HG02571 (cell line): ENCODE results near the gene SUN3.
"Not testable (repeated sequence)": the region's sequence is repeated elsewhere in the genome, so short reads cannot be mapped to it uniquely, and the experiment has no call there.

Experiments used
- ATAC-seq: cut with Tn5 transposase; IDR thresholded peaks from one replicate; pipeline ENCODE4 v1.9.1; 2021; ENCODE audit warnings: mild to moderate bottlenecking, moderate library complexity; ENCODE audit not compliant: unreplicated experiment

SUN3 gene

DNA sequence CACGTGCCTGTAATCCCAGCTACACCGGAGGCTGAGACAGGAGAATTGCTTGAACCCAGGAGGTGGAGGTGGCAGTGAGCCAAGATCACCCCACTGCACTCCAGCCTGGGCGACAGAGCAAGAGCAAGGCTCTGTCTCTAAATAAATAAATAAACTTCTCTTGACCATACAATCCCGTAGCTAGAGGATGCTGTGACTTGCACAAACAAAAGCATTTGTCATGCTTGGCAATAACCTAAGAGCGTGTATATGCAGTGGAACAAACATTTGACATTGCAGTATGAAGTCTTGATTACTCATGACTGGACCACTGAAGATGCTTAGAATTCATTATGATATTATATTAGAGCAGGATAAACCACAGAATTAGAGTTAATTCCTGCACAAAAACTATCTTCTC, 5.0 kb upstream of the SUN3 start:
- no peak for ATAC-seq

DNA sequence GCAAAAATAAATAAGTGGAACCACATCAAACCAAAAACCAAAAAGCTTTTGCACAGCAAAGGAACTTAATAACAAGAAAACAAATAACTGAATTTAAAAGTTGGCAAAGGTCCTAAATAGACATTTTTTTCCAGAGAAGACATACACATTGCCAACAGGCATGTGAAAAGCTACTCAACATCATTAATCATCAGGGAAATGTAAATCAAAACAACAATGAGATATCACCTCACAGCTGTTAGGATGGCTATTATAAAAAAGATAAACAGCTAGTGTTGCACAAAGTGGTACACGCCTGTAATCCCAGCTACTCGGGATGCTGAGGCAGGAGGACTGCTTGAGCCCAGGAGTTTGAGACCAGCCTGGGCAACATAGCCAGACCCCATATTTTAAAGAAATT, 2.2 kb upstream of the SUN3 start:
- ATAC-seq: no peak

DNA sequence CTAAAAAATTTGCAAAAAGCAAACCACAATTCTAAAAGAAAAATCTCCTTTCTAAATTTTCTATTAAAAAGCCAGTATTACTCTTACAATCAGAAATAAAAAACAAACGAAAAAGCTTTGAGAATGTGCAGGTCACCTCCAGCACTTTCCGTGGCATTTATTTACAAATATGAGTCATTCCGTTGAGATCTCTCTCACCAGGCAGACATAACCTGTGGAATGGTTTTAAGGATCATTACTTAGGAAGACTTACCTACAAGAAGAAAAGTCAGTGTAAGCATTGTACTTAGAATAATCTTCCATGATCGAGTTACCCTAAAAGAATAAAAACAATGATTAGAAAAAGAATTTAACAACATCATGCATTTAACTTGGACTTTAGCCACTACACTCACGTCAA, 3.3 kb downstream of the SUN3 start:
- ATAC-seq: no peak

DNA sequence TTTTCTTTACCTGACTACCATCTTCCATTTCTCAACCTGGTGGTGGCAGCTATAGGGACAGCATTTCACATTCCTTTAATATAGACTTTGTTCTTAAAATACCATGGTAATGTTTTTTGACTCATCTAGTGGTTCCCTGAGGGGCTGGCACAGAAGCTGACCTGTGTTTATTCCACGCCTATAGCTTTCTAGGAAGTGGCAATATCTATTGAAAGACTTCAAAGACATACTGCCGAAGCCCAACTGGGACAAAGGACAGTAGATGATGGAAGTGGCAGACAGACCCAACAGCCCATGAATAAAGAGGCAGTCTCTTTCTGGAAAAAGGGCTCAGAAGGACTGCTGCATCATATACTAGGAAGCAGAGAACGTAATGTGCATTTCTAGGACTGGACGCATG, 11.2 kb downstream of the SUN3 start:
- no peak for ATAC-seq

DNA sequence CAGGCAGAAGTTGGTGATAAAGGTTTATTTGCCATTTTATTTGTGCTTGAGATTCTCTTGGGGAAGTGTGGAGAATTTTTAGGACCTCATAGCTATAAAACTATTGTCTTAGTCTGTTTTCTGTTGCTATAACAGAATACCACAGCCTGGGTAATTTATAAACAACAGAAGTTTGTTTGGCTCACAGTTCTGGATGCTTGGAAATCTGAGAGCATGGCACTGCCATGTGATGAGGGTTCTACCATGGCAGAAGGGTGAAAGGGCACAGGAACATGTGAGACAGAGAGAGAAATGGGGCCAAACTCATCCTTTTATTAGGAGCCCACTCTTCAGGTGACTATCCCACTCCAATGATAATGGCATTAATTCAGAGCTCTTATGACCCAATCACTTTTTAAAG, 12.3 kb downstream of the SUN3 start:
- ATAC-seq: no peak

DNA sequence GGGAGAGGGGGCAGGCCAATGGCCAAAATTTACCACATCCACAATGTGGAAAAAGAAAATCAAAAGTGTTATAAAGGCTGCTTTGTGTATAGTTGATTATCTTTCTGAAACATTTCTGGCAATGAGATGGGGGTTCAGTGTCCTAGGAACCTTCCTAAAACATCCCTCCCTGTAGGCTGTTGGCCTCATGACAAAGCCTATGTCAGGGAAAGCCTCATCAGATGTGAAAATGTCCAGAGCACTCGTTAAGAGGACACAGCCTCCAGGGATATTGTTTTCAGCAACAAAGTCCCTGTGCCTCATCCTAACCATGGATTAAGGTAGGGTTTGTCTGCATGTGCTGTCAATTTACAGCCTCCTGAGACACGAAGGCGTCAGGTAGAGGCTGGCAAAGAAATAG, 17.0 kb downstream of the SUN3 start:
- ATAC-seq: no peak

DNA sequence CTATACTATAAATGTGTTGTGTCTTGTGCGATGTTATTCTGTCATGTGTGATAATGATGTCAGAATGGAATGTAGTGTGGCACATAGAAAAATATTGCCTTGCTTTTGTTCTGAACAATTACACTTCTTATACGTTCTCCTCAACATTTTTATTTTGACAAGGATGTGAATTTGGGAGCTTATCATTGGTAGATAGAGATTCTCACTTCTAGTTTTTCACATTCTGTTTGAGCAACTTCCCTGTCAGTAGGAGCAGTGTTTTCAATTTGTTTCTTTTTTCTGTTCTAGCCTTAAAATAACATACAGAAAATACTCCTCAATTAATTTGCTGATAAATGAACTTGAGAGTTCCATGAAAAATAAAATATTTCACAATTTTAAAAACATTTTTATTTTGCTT, 17.6 kb downstream of the SUN3 start:
- ATAC-seq: no peak

DNA sequence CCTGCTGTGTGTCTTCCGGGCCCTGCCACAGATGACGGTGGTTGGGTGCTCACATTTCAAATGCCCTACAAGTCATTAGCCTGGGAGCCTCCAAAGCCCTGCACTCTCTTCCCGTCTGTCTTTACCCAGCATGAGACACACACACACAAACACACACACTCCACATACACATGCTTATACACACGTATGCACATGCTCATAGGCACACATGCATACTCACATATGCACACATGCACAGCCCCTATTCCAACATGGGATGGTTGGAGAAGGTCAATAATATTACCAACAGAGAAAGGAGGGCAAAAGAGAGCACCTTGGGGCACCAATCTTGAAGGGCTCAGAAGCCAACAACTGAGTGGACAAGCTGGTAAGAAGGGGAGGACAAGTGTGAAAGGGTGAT, 19.0 kb downstream of the SUN3 start:
- ATAC-seq: no peak

DNA sequence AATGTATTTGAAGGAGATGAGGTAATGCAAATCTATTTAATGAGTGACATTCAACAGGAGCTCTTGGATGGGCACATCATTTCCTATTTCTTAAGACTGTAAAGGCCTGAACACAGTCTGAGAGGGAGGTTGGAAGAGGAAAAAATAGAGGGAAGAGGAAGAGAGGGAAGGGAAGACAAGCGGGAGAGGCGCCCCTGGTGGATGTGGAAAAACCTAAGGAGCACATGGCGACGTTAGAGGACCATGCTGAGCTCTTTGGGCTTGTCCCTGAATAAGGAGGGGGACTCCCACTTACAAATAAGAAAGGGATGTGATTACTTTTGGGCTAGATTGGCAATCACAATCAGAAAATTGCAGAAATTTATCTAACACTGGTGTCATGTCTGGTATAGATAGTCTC, 19.6 kb downstream of the SUN3 start:
- ATAC-seq: no peak

DNA sequence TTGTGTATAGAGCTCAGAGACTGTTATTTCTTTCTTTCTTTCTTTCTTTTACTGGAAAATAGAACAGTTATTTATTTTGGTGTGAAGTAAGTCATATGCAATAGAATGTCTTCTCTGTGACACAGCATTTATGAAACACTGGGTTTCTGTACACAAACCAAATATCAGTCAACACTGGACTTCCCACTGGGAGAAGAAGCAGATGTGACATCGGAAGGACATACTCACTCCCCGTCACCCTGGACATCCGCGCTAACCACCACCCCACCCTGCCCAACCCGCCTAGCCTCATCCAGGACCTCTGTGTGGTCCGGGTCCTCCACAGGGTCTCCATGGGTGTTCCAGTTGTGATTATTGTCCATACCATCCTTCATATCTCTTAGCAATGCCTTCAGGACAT, 22.0 kb downstream of the SUN3 start:
- ATAC-seq: no peak

DNA sequence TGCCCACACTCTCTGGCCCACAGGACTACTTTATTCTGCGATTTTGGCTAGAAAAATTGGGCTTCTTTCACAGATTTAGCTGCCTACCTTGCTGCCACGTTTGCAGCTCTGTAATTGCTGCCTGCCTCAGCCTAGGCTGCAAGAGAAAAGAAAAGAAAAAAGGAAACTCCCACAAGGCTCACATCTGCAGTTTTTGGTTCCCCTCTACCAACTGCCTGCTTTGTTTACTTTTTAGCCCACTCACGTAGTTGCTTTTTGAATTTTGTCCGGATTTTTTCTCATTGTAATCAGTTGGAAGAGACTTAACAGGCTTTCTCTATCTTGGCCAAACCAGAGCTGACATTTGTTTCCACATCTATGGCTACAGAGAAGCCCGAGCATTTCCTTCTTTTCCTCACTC, 24.3 kb downstream of the SUN3 start:
- peak; percentile 88 for ATAC-seq

DNA sequence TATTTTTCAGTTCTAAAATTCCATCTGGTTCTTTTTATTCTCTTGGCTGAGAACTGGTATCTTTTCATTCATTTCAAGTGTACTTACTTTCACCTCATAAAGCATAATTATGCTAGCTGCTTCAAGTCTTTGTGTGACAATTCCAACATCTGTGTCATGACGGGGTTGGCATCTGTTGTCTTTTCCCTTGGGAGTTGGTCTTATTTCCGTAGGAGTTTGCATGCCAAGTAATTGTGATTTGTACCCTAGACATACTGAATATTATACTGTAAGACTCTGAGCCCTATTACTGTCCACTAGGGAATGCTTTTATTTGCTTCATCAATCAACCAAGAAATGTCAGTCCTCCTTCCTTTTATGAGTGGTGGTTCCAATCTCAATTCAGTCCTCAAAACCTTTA, 24.9 kb downstream of the SUN3 start:
- no peak for ATAC-seq

DNA sequence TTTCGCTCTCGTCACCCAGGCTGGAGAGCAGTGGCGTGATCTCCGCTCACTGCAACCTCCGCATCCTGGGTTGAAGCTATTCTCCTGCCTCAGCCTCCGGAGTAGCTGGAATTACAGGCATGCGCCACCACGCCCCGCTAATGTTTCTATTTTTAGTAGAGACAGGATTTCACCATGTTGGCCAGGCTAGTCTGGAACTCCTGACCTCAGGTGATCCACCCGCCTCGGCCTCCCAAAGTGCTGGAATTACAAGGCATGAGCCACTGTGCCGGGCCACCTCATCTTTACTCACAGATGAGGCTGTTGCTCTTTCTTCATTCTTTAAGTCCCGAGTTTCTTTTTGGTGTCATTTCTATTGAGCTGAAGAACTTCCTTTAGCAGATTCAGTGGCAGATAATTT, 28.7 kb downstream of the SUN3 start:
- not testable (repeated sequence) for ATAC-seq

DNA sequence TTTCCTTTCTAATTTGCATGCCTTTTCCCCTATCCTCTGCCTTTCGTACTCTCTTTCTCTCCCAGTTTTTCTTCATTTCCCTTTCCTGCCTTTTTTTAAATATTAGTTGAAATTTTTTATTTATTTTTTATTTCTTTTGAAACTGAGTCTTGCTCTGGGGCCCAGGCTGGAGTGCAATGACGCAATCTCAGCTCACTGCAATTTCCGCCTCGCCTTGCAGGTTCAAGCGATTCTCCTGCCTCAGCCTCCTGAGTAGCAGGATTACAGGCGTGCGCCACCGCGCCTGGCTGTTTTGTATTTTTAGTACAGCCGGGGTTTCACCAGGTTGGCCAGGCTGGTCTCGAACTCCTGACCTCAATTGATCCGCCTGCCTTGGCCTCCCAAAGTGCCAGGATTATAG, 29.5 kb downstream of the SUN3 start:
- ATAC-seq: no peak

DNA sequence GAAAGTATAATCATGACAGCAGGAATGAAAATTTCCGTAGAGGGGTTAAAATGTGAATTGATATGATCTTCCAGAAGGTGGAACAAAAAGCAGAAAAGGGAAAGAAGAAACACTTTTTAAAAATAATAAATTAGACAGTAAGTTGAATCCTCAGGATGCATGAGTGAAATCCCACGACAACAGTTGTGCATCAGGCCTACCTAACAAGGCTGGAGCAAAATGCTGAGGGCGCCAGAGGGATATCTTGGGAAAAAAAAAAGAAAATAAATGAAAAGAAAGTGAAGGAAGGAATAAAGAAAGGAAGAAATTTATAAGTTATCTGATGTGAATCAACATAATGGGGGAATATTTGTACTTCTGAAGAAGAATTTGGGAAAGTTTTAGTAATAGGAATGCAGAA, 36.5 kb downstream of the SUN3 start:
- no peak for ATAC-seq

DNA sequence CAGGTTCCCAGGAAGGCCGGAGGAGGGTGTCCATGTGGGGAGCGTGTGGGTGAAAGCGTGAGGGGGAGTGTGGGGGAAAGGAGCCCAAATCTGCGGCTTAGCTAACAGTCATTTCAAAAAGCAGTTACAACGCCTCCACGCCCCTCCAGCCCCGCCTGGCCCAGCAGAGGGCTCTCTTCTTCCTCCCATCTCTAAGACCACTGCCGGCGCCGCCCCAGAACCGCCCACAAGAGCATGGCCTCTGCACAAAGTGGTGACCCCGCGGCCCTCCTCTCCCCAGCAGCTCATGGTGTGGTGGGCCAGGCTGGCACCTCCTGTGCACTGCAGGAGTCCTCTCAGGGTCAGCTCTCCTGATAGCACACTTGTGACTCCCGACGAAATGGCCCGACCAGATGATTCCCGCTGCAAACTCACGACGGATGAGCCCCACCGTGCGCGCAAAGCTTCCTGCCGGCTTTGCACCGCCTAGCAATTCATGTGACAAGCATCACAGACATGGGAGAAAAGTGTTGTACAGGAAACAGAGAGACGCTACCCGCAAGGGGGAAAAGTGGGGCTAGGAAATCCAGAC, 37.1 kb downstream of the SUN3 start:
- ATAC-seq: peak; percentile 100

DNA sequence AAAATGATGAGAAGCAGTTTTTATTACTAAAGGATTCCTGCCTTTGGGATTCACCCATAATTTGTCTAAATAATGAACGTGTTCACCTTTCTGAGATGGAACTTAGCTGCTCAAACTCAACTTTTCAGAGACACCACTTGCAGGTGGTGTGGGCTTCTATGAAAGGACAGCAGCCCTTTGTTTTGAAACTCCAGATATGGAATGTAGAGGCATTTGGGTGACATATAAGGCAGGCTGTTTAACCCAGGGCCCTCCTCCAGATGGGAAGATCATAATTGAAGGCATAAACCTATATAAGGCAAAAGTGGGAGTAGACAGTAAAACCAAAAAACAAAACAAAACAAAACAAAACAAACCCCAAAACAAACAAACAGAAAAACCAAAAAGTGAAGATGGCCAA, 37.6 kb downstream of the SUN3 start:
- ATAC-seq: no peak

DNA sequence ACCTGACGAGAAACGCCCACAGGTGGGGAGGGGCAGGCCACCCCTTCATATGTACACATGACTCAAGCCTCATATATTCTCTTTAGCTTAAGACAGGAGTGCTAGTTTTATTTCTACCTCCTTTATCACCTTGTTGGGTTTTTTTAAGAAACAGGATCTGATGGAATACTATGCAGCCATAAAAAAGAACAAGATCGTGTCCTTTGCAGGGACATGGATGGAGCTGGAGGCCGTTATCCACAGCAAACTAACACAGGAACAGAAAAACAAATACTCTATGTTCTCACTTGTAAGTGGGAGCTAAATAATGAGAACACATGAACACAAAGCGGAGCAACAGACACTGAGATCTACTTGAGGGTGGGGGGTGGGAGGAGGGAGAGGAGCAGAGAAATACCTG, 38.3 kb downstream of the SUN3 start:
- ATAC-seq: no peak

DNA sequence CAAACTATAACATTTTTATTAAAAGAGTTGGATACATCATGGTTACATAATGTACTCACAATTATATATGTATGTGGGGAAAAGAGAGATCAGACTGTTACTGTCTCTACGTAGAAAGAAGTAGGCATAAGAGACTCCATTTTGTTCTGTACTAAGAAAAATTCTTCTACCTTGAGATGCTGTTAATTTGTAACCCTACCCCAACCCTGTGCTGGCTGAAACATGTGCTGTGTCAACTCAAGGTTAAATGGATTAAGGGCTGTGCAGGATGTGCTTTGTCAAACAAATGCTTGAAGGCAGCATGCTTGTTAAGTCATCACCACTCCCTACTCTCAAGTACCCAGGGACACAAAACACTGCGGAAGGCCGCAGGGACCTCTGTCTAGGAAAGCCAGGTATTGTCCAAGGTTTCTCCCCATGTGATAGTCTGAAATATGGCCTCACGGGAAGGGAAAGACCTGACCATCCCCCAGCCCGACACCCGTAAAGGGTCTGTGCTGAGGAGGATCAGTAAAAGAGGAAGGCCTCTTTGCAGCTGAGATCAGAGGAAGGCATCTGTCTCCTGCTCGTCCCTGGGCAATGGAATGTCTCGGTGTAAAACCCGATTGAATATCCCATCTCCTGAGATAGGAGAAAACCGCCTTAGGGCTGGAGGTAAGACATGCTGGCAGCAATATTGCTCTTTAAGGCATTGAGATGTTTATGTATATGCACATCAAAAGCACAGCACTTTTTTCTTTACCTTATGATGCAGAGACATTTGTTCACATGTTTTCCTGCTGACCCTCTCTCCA, 39.1 kb downstream of the SUN3 start:
- ATAC-seq: not testable (repeated sequence)

DNA sequence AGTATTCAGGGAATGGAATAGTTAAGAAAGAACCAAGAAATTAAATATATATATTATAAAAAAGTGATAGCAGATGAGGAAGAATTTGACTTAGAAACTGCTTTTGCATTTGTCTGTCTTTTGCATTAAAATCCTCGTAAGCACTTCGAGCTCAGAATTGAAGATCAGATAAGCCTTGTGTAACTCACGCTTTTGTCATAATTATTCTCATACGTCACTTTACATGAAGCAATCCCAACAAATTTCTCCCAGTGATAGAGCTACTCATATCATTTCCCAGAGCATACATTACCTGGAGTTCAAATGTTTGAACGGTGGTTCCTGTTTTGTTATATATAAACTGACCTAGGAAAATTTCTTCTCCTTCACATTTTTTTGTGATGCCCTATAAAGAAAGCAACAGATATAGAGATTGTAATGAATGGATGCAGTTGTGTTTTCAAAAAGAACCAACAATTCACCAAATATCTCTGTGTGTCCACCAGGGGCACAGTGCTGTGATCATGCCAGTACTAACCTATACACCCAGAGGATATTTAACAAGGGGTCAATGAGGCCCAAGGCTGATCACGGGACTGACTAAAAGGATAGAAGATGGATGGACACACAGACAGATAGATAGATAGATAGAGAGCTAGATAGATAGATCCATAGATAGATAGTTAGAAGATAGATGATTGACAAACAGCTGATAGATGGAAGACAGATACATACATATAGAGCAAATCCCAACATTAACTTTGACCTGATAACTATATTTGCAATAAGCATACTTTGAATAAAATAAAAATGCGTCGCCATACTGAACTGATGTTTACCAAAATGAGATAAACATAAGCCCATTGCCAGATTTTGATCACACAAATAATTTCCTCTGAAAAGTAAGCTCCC, 40.2 kb downstream of the SUN3 start:
- ATAC-seq: no peak

DNA sequence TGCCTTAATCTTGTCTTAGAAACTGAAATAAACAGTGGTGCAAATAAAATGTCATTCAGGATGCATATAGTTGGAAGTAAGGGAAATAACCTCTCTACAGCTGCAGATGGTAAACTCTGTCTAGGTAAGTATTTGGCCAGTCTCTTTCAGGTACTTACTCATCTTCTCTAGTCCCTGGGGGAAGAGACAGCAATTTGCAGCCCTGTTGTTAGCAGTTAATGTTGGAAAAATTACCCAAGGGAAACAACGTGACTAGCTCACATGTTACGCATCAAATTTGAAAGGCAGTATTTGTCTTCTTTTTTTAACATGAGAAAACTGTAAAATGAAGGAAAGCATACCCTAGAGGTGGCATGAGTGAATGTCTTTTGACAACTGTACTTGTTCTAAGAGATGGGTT, 46.3 kb downstream of the SUN3 start:
- no peak for ATAC-seq

DNA sequence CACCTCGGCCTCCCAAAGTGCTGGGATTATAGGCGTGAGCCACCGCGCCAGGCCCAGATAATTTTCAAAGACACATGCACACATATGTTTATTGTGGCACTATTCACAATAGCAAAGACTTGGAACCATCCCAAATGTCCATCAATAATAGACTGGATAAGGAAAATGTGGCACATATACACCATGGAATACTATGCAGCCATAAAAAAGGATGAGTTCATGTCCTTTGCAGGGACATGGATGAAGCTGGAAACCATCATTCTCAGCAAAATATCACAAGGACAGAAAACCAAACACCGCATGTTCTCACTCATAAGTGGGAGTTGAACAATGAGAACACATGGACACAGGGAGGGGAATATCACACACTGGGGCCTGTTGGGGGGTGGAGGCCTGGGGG, 48.3 kb downstream of the SUN3 start:
- ATAC-seq: not testable (repeated sequence)
